Measurements from ENCODE around the gene HTR2B. TPM values are rescaled to one million over a fixed set of nuclear protein-coding genes. Genes with fewer than 3 reads are reported as not detected.

HTR2B gene
- total RNA-seq, result 10 to 100 TPM in 1 of 4 donors, 1 to 10 TPM in 3; 4.3 to 11.9 (median 8.0) TPM
- polyA plus RNA-seq, result 2.3 TPM
- long read RNA-seq, donor 1, partial matches to known transcripts, result 7 of 10 reads
- long read RNA-seq, donor 1, other reads (novel, unspliced or antisense), result 1 of 10 reads
- long read RNA-seq, donor 2, partial matches to known transcripts, result 1 of 6 reads
- long read RNA-seq, donor 2, other reads (novel, unspliced or antisense), result 3 of 6 reads
- long read RNA-seq, donor 3, transcript HTR2B-201 (4 exons, 2,246 nt), result major isoform, 18 of 46 reads
- long read RNA-seq, donor 3, partial matches to known transcripts, result 19 of 46 reads
- long read RNA-seq, donor 3, other reads (novel, unspliced or antisense), result 9 of 46 reads
- long read RNA-seq, donor 4, partial matches to known transcripts, result 4 of 5 reads
- long read RNA-seq, donor 4, other reads (novel, unspliced or antisense), result 0 of 5 reads

DNA sequence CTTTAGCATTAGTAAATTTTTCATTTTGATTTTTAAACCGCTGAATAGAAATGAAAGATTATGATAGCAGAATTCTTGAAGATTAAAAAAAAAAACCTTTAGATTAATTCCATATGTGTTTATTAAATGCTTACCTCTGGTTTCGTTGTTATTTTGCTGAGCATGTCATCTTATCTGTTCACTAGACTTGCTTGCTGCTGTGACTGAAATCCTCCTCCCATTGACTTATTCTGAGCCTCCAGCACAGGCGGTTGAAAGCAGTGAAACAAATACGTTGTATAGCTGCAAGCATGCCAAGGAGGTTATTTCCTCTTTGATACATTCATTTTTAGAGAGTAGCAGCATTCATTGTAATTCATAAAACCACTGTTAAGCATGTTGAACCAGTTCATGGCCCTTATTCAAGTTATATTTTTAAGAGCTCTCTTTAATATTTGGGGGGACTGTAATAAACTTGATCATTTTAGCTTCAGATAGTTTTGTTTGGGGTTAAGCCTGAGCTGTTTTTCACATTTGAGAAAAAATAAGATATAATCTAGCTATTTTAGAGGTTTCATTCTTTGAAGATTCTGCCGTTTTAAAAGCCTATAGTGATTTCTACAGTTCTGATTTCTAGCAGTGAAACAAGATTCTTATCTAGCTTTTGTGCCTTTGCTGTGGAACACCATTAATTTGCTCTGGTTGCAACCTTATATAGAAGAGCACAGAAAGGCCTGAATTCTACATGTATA lies at the start of gene HTR2B:
HTR2B (minus strand) TSS at position 205 of the 731 bp plus-strand sequence. CDS start 1,278 bp downstream, outside the sequence.
- Histone ChIP-seq H3K4me3 (ENCODE audit: low read length) (peak within 1 kb of the TSS; percentile 39), H3K9me3 (ENCODE audit: control insufficient read depth, low read length) (no peaks in the 10 kb centered on the region), H3K4me1 (ENCODE audit: control insufficient read depth, insufficient read depth, low read length) (no peaks in the 10 kb centered on the region), H3K27me3 (ENCODE audit: control insufficient read depth, insufficient read depth) (no peaks in the 10 kb centered on the region), H3K27ac (ENCODE audit: low read length) (no peak within 1 kb of the TSS)
- DNase-seq (no peak), ATAC-seq (peak; percentile 75 to 82)
- intact Hi-C loops (cut with DNase I), result no loop called here
- 31% methylated on average over 5 of the region's 5 CpGs for WGBS

DNA sequence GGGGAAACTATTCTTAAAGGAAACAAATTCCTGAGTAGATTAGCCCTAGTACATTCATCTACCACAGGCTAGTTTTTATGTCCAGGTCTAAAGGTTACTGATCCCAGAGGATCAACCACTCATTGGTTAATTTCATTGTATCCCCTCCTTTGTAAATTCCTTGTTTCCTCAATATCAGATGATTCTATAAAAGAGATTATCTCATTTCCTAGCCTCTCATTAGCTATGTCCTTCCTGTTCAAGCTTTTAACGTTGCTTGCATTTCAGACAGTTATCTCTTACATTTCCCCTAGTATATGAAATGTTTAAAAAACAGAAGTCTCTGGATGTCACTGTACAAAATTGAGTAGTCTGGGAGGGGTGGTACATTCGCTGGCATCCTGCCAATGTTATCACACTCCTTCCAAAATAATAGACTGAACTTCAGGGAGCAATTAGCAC lies 49.4 kb upstream of the HTR2B start:
- no peaks in the 10 kb centered on the region for H3K9me3 ChIP-seq (ENCODE audit: control insufficient read depth, low read length)
- no peak overlapping the region for H3K4me3 ChIP-seq (ENCODE audit: low read length)
- intact Hi-C loops (cut with DNase I), result loop anchor here in 1 of 4 donors (5.0 kb wide), 1 partner anchor 42 kb away; no protein-coding TSS in a partner anchor
- WGBS, result 31% methylated on average over 2 of the region's 2 CpGs
- H3K27ac ChIP-seq (ENCODE audit: low read length), result no peak overlapping the region
- ATAC-seq (peak in 1 of 2 donors; percentile 51), DNase-seq (no peak)
- no peaks in the 10 kb centered on the region for H3K4me1 ChIP-seq (ENCODE audit: control insufficient read depth, insufficient read depth, low read length)
- no peaks in the 10 kb centered on the region for H3K27me3 ChIP-seq (ENCODE audit: control insufficient read depth, insufficient read depth)

DNA sequence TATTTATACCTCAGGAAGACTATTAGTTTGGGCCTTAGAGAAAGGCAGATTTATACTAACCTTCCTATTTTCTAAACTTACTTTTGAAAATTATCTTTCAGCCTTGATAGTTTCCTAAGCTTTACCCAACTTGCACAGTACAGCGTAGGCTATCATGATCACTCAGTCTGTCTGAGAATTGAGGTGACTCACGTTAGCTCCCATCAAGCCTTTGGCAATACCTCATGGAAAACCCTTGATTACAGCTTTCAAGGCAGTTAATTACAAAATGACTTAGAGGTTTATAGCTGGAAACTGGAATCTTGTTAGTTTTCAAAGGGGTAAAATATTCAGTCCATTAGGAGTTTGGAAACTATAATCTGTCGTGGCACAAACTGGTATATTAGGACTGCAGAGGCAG lies 47.2 kb upstream of the HTR2B start:
- H3K27me3 ChIP-seq (ENCODE audit: control insufficient read depth, insufficient read depth), result no peaks in the 10 kb centered on the region
- 76% methylated on average over 3 of the region's 3 CpGs for WGBS
- H3K4me3 ChIP-seq (ENCODE audit: low read length), result no peak overlapping the region
- intact Hi-C loops (cut with DNase I), result loop anchor here in 1 of 4 donors (5.0 kb wide), 1 partner anchor 40 kb away; no protein-coding TSS in a partner anchor
- H3K4me1 ChIP-seq (ENCODE audit: control insufficient read depth, insufficient read depth, low read length), result no peaks in the 10 kb centered on the region
- no peaks in the 10 kb centered on the region for H3K9me3 ChIP-seq (ENCODE audit: control insufficient read depth, low read length)
- no peak overlapping the region for H3K27ac ChIP-seq (ENCODE audit: low read length)
- no peak for ATAC-seq
- DNase-seq, result no peak

- DNase-seq (no peak), ATAC-seq (no peak)
- Histone ChIP-seq H3K27me3 (ENCODE audit: control insufficient read depth, insufficient read depth) (no peaks in the 10 kb centered on the region), H3K4me1 (ENCODE audit: control insufficient read depth, insufficient read depth, low read length) (no peaks in the 10 kb centered on the region), H3K9me3 (ENCODE audit: control insufficient read depth, low read length) (no peaks in the 10 kb centered on the region), H3K4me3 (ENCODE audit: low read length) (no peak overlapping the region), H3K27ac (ENCODE audit: low read length) (no peak overlapping the region)
- 35% methylated on average over 1 of the region's 1 CpG for WGBS
- intact Hi-C loops (cut with DNase I), result loop anchor here in 1 of 4 donors (5.0 kb wide), 1 partner anchor 38 kb away; no protein-coding TSS in a partner anchor
These were observed 45.2 kb upstream of the HTR2B start for GRCh38 chr2:231170055-231170454.

- intact Hi-C loops (cut with DNase I), result no loop called here
- H3K4me3 ChIP-seq (ENCODE audit: low read length), result no peak overlapping the region
- no peaks in the 10 kb centered on the region for H3K9me3 ChIP-seq (ENCODE audit: control insufficient read depth, low read length)
- 60% methylated on average over 3 of the region's 3 CpGs for WGBS
- no peaks in the 10 kb centered on the region for H3K4me1 ChIP-seq (ENCODE audit: control insufficient read depth, insufficient read depth, low read length)
- ATAC-seq (no peak), DNase-seq (no peak)
- H3K27me3 ChIP-seq (ENCODE audit: control insufficient read depth, insufficient read depth), result no peaks in the 10 kb centered on the region
- no peak overlapping the region for H3K27ac ChIP-seq (ENCODE audit: low read length)
These were observed 44.6 kb upstream of the HTR2B start for GRCh38 chr2:231169488-231169887.

- intact Hi-C loops (cut with DNase I), result no loop called here
- ATAC-seq (peak in 1 of 2 donors; percentile 29), DNase-seq (no peak)
- no peaks in the 10 kb centered on the region for H3K27me3 ChIP-seq (ENCODE audit: control insufficient read depth, insufficient read depth)
- 77% methylated on average over 4 of the region's 4 CpGs for WGBS
- no peaks in the 10 kb centered on the region for H3K4me1 ChIP-seq (ENCODE audit: control insufficient read depth, insufficient read depth, low read length)
- no peak overlapping the region for H3K27ac ChIP-seq (ENCODE audit: low read length)
- H3K9me3 ChIP-seq (ENCODE audit: control insufficient read depth, low read length), result no peaks in the 10 kb centered on the region
- no peak overlapping the region for H3K4me3 ChIP-seq (ENCODE audit: low read length)
These were observed 43.8 kb upstream of the HTR2B start for GRCh38 chr2:231168460-231169139.

DNA sequence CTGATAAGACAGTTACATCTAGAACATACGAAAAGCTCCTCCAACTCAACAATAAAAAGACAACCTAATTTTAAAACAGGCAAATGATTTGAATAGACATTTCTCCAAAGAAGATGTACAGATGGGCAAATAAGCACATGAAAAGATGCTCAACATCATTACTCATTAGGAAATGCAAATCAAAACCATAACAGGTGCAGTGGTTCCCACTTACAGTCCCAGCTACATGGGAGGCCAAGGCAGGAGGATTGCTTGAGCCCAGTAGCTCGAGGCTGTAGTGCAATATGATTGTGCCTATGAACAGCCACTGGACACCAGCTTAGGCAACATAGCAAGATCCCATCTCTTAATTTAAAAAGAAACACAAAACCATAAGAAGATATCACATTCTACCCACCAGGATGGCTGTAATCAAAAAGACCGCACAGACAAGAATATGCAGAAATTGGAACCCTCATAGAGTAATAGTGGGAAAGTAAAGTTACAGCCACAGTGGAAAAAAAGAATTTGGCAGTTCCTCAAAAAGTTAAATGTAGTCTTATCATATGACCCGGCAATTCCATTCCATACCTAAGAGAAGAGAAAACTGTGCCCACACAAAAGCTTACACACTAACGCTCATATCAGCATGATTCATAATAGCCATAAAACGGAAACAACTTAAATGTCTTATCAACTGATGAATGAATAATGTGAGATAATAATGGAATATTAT lies 43.1 kb upstream of the HTR2B start:
- Histone ChIP-seq H3K27me3 (ENCODE audit: control insufficient read depth, insufficient read depth) (no peaks in the 10 kb centered on the region), H3K27ac (ENCODE audit: low read length) (no peak overlapping the region), H3K9me3 (ENCODE audit: control insufficient read depth, low read length) (no peaks in the 10 kb centered on the region), H3K4me3 (ENCODE audit: low read length) (no peak overlapping the region), H3K4me1 (ENCODE audit: control insufficient read depth, insufficient read depth, low read length) (no peaks in the 10 kb centered on the region)
- 71% methylated on average over 6 of the region's 6 CpGs for WGBS
- intact Hi-C loops (cut with DNase I), result no loop called here
- DNase-seq (no peak), ATAC-seq (no peak)

DNA sequence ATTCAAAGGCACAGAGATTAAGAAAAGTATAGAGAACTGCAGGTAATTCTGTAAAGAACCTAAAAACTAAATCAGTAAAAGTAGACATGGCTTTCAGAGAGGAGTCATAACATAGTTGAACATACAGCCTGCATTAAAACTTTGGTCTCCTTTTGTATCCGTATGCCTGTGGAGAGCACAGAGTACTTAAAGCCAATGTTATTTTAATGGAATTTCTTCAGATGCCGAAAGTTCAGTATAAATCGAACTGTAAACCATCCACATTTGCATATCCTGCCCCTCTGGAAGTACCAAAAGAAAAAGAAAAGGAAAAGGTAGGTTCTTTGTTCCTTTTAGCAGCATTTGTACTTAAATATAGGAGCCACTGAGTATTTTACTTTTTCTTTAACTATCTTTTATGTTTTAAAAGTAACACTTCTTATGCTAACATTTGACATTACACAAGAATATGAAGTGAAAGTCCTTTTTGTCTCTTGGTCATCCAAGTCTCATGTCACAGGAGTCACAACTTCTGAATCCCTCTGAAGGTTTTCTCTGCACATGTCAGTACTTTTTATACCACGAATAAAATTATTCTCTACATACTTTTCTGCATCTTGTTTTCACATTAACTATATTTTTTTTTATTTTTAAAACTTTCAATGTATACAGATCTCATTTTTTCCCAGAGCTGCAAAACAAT lies 38.7 kb upstream of the HTR2B start:
- Histone ChIP-seq H3K4me1 (ENCODE audit: control insufficient read depth, insufficient read depth, low read length) (peaks cover 2% of the 10 kb centered on the region), H3K9me3 (ENCODE audit: control insufficient read depth, low read length) (no peaks in the 10 kb centered on the region), H3K4me3 (ENCODE audit: low read length) (no peak overlapping the region), H3K27me3 (ENCODE audit: control insufficient read depth, insufficient read depth) (no peaks in the 10 kb centered on the region), H3K27ac (ENCODE audit: low read length) (no peak overlapping the region)
- no peak for DNase-seq
- no peak for ATAC-seq
- intact Hi-C loops (cut with DNase I), result no loop called here
- 93% methylated on average over 4 of the region's 4 CpGs for WGBS

GRCh38 chr2:231163011-231163410 lies 38.2 kb upstream of the HTR2B start:
- no peak for ATAC-seq

DNA sequence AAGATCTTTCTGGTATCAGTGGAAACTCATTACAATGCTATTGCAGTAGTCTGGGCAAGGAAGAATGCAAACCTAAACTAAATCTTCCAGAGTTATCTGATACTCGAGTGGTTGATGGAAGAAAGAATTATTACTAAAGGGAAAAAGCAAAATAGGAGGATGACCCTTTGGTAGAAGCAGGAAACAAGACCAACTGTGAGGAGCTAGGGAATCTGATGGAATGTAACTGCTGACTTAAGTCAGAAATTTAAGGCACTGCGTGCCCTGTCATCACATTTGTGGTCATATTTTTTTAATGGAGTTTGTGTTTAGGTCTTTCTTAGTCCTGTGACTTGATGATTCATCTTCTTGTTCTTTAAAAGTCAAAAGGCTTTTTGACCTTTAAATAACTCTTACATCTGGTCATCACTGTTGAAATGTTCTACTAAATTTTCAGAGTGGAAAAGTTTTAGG lies 37.1 kb upstream of the HTR2B start:
- intact Hi-C loops (cut with DNase I), result no loop called here
- peak in 1 of 2 donors; percentile 69 for ATAC-seq
- no peaks in the 10 kb centered on the region for H3K9me3 ChIP-seq (ENCODE audit: control insufficient read depth, low read length)
- 58% methylated on average over 2 of the region's 2 CpGs for WGBS
- peaks cover 2% of the 10 kb centered on the region for H3K4me1 ChIP-seq (ENCODE audit: control insufficient read depth, insufficient read depth, low read length)
- H3K27ac ChIP-seq (ENCODE audit: low read length), result no peak overlapping the region
- no peaks in the 10 kb centered on the region for H3K27me3 ChIP-seq (ENCODE audit: control insufficient read depth, insufficient read depth)
- no peak for DNase-seq
- H3K4me3 ChIP-seq (ENCODE audit: low read length), result no peak overlapping the region

More at GRCh38 chr2:231163011-231163410, 38.2 kb upstream of the HTR2B start:
- no peak for DNase-seq
- Histone ChIP-seq H3K27ac (ENCODE audit: low read length) (no peak overlapping the region), H3K4me3 (ENCODE audit: low read length) (no peak overlapping the region), H3K9me3 (ENCODE audit: control insufficient read depth, low read length) (no peaks in the 10 kb centered on the region), H3K4me1 (ENCODE audit: control insufficient read depth, insufficient read depth, low read length) (peaks cover 2% of the 10 kb centered on the region), H3K27me3 (ENCODE audit: control insufficient read depth, insufficient read depth) (no peaks in the 10 kb centered on the region)
- intact Hi-C loops (cut with DNase I), result no loop called here
- WGBS, result 99% methylated on average over 3 of the region's 3 CpGs
